ENCODE results near the gene TSSC4. TPM values are rescaled to one million over a fixed set of nuclear protein-coding genes. Genes with fewer than 3 reads are reported as not detected.

The TSSC4 gene
- polyA plus RNA-seq, 3 donors = 28.1 to 74.6 (median 52.0) TPM

- Mint-ChIP-seq H3K36me3 (no peaks in the 10 kb centered on the region), H3K27ac (no peak overlapping the region), H3K9me3 (peaks cover 0 to 3% (median 0%) of the 10 kb centered on the region in 7 donors), H3K27me3 (ENCODE audit: low read depth in 3 of 3) (peaks cover 2 to 25% (median 7%) of the 10 kb centered on the region in 3 donors), H3K4me1 (peaks cover 2% of the 10 kb centered on the region), H3K4me3 (no peak overlapping the region)
- H3K4me2 ChIP-seq (replicated peaks; ENCODE audit: extremely low read depth, low read length, poor library complexity, severe bottlenecking) = peak overlapping the region; percentile 33
- no peaks in the 10 kb centered on the region for H3K9me3 ChIP-seq (replicated peaks in 1 of 2; ENCODE audit: control insufficient read depth in 1 of 2, insufficient read depth in 1 of 2, low read length in 2 of 2)
- no peak overlapping the region for H2AFZ ChIP-seq (ENCODE audit: insufficient read depth, low read depth, low read length, poor library complexity, severe bottlenecking)
- H3K27ac ChIP-seq (ENCODE audit: low read depth in 1 of 2, low read length in 2 of 2) = no peak overlapping the region
- peak; percentile 65 to 79 (median 79) for DNase-seq
- no peaks in the 10 kb centered on the region for H4K20me1 ChIP-seq (ENCODE audit: insufficient read depth, low read length)
- H3K9ac ChIP-seq (ENCODE audit: insufficient read depth, low read length, poor library complexity, severe bottlenecking) = no peak overlapping the region
- no peaks in the 10 kb centered on the region for H3K79me2 ChIP-seq (ENCODE audit: insufficient read depth, low read length)
- intact Hi-C loops (cut with micrococcal nuclease) = loop anchor here (1.0 to 2.0 kb wide), 2 partner anchors 223 to 224 kb away; no protein-coding TSS in a partner anchor
- H3K4me3 ChIP-seq (replicated peaks in 1 of 3; ENCODE audit: low read depth in 2 of 3, low read length in 3 of 3) = no peak overlapping the region
- peak; percentile 84 for TF ChIP-seq CTCF (IDR thresholded peaks at IDR 0.05)
- no peaks in the 10 kb centered on the region for H3K36me3 ChIP-seq (replicated peaks in 1 of 2; ENCODE audit: control insufficient read depth in 1 of 2, insufficient read depth in 2 of 2, low read length in 2 of 2)
- H3K4me1 ChIP-seq (ENCODE audit: control insufficient read depth in 1 of 2, insufficient read depth in 2 of 2, low read length in 2 of 2) = peaks cover 4 to 6% of the 10 kb centered on the region in 2 donors
- WGBS (ENCODE audit: insufficient coverage) = 37% methylated on average over 43 of the region's 44 CpGs
- H3K27me3 ChIP-seq (ENCODE audit: control insufficient read depth in 2 of 2, insufficient read depth in 2 of 2, low read length in 2 of 2) = no peaks in the 10 kb centered on the region
These were observed 20.1 kb downstream of the TSSC4 start for GRCh38 chr11:2420502-2421225.

DNA sequence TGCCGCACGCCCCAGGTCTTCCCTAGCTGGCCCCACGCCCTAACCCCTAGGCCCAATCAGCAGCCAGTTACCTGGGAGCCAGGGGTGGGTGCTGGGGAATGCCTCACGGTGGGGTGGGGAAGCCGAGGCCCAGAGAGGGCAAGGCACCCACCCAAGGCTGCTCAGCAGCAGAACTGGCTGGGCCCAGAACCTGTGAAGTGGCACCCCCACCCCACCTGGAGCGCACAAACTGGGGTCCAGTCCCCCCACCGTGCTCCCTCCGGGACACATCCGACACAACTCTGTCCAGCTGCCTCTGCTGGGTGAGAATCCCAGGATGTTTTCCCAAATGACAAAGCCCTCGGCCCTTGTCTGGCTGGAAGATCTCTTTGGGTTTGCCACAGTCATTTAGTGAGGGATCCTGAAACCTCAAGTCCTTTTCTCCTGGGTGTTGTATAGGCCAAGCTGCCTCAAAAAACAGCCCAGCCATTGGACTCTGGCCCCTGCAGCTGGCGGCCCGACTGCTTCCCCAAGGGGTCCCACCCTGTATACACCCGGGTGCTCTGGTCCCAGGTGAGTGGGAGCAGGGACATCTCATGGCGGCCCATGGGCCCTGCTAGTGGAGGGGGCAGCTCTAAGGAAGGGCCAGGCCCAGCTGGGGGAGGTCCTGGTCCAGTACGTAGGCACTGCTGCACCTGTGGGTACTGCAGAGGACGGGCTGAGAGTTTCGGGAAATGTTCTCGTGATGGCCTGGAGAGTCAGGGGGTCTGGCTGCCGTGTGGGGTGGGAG lies 20.9 kb downstream of the TSSC4 start:
- Mint-ChIP-seq H3K9me3 (peaks cover 0 to 3% (median 0%) of the 10 kb centered on the region in 7 donors), H3K27me3 (ENCODE audit: low read depth in 3 of 3) (peaks cover 2 to 23% (median 7%) of the 10 kb centered on the region in 3 donors), H3K27ac (no peak overlapping the region), H3K36me3 (no peaks in the 10 kb centered on the region), H3K4me1 (peaks cover 2% of the 10 kb centered on the region), H3K4me3 (no peak overlapping the region)
- no peaks in the 10 kb centered on the region for H3K36me3 ChIP-seq (replicated peaks in 1 of 2; ENCODE audit: control insufficient read depth in 1 of 2, insufficient read depth in 2 of 2, low read length in 2 of 2)
- H3K79me2 ChIP-seq (ENCODE audit: insufficient read depth, low read length) = no peaks in the 10 kb centered on the region
- H3K27ac ChIP-seq (ENCODE audit: low read depth in 1 of 2, low read length in 2 of 2) = no peak overlapping the region
- H2AFZ ChIP-seq (ENCODE audit: insufficient read depth, low read depth, low read length, poor library complexity, severe bottlenecking) = no peak overlapping the region
- peaks cover 4 to 6% of the 10 kb centered on the region in 2 donors for H3K4me1 ChIP-seq (ENCODE audit: control insufficient read depth in 1 of 2, insufficient read depth in 2 of 2, low read length in 2 of 2)
- no peaks in the 10 kb centered on the region for H4K20me1 ChIP-seq (ENCODE audit: insufficient read depth, low read length)
- H3K9ac ChIP-seq (ENCODE audit: insufficient read depth, low read length, poor library complexity, severe bottlenecking) = no peak overlapping the region
- TF ChIP-seq CTCF (IDR thresholded peaks at IDR 0.05) = no peak
- H3K4me2 ChIP-seq (replicated peaks; ENCODE audit: extremely low read depth, low read length, poor library complexity, severe bottlenecking) = no peak overlapping the region
- intact Hi-C loops (cut with micrococcal nuclease) = loop anchor here in 1 of 2 donors (2.0 kb wide), 1 partner anchor 225 kb away; no protein-coding TSS in a partner anchor
- no peaks in the 10 kb centered on the region for H3K27me3 ChIP-seq (ENCODE audit: control insufficient read depth in 2 of 2, insufficient read depth in 2 of 2, low read length in 2 of 2)
- WGBS (ENCODE audit: insufficient coverage) = 84% methylated on average over 18 of the region's 19 CpGs
- DNase-seq = no peak
- no peak overlapping the region for H3K4me3 ChIP-seq (replicated peaks in 1 of 3; ENCODE audit: low read depth in 2 of 3, low read length in 3 of 3)
- no peaks in the 10 kb centered on the region for H3K9me3 ChIP-seq (replicated peaks in 1 of 2; ENCODE audit: control insufficient read depth in 1 of 2, insufficient read depth in 1 of 2, low read length in 2 of 2)
